A549 (cell line): ENCODE results near the gene MEF2D.

Source experiments
- CEBPB ChIP-seq, 2 experiments: fragments of >200 bp in 1 of 2; sonication (Bioruptor Twin) in 1 of 2; formaldehyde crosslinking in 1 of 2; IDR thresholded peaks; 2 replicates each; pipeline ENCODE4 v1.6.1; 2012 to 2016
- CHD4 ChIP-seq: fragments of 200-600 bp; sonication (generic); IDR thresholded peaks from 2 replicates; pipeline ENCODE4 v1.6.1; 2016; ENCODE audit warnings: antibody characterized with exemption, mild to moderate bottlenecking, borderline replicate concordance
- MAFK ChIP-seq: fragments of 450-650 bp; IDR thresholded peaks from 2 replicates; pipeline ENCODE4 v1.6.1; 2014; ENCODE audit not compliant: partially characterized antibody
- MAX ChIP-seq: IDR thresholded peaks from 2 replicates; pipeline ENCODE4 v1.6.1; 2012
- MAZ ChIP-seq: fragments of 150-350 bp; IDR thresholded peaks from 2 replicates; pipeline ENCODE4 v1.6.1; 2014; ENCODE audit warnings: antibody characterized with exemption, low read depth, low read length, borderline replicate concordance
- POLR2A ChIP-seq: IDR thresholded peaks from 2 replicates; pipeline ENCODE4 v1.6.1; 2012; ENCODE audit warnings: mild to moderate bottlenecking, low read length
- RAD21 ChIP-seq, 2 experiments: fragments of >200 bp in 1 of 2; sonication (Bioruptor Twin) in 1 of 2; formaldehyde crosslinking in 1 of 2; IDR thresholded peaks in 1 of 2; conservative IDR thresholded peaks in 1 of 2; 2 replicates in 1 of 2; 3 replicates in 1 of 2; pipeline ENCODE4 v1.6.1; 2012 to 2018; ENCODE audit warnings: inconsistent platforms in 1 of 2
- RCOR1 ChIP-seq: fragments of 150-350 bp; IDR thresholded peaks from 2 replicates; pipeline ENCODE4 v1.6.1; 2014; ENCODE audit warnings: antibody characterized with exemption, low read length, low read depth
- USF2 ChIP-seq: fragments of 450-650 bp; IDR thresholded peaks from 2 replicates; pipeline ENCODE4 v1.6.1; 2014; ENCODE audit warnings: antibody characterized with exemption
- TF ChIP-seq, protein P1 (sequence below): fragments of >200 bp; sonication (Bioruptor Twin); formaldehyde crosslinking; IDR thresholded peaks from 3 replicates; pipeline ENCODE4 v1.5.1; 2016
- TF ChIP-seq, protein P2 (sequence below): fragments of 200-600 bp; sonication (generic); IDR thresholded peaks from 2 replicates; pipeline ENCODE4 v1.6.1; 2016; ENCODE audit warnings: antibody characterized with exemption, mild to moderate bottlenecking, moderate library complexity
- TF ChIP-seq, protein P3 (sequence below): fragments of 150-350 bp; IDR thresholded peaks from 2 replicates; pipeline ENCODE4 v1.6.1; 2014; ENCODE audit warnings: low read depth, mild to moderate bottlenecking, low read length
- TF ChIP-seq, protein P4 (sequence below): IDR thresholded peaks from 2 replicates; pipeline ENCODE4 v1.6.1; 2012; ENCODE audit warnings: low read depth, borderline replicate concordance

DNA sequence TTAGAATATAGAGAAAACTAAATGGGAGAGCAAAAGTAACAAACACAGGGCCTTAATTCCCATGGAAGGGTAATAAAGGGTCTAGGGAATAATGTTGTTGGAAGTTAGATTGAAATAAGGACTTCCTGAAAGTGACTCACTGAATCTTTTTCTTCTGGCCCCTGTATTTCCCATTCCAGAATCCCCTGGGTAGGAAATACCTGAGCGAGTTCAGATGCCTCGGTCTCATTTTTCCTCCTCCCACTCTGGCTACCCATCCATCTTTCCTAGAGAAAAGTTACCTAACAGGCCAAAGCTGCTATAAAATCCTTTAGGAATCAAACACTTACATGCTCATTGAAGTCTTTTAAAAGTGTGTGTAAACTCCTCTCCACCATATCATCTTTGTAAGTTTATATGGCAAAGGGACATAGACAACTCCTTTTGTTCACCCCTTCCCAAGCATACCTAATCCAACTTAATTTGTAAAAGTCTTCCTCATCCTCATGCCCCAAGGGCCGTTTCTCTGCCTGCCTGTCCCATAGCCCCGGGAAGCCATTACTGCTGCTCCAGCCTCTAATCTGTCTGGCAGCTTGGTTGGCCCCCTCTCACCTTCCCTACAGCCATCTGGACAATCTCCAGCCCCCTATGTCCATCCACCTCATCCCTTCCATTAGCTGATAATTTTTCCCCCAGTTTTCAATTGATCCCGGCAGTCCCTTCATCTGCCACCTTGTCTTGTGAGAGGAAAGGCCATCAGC is 3.3 kb upstream of the MEF2D start:
- TF ChIP-seq CHD4 (no peak), CEBPB (IDR thresholded peaks at IDR 0.05) (no peak), MAZ (no peak), POLR2A (no peak), RAD21 (conservative IDR thresholded peaks at IDR 0.05 in 1 of 2, IDR thresholded peaks at IDR 0.05 in 1 of 2) (no peak), USF2 (no peak), MAX (no peak), RCOR1 (no peak), MAFK (no peak)
- TF ChIP-seq, protein P1, sequence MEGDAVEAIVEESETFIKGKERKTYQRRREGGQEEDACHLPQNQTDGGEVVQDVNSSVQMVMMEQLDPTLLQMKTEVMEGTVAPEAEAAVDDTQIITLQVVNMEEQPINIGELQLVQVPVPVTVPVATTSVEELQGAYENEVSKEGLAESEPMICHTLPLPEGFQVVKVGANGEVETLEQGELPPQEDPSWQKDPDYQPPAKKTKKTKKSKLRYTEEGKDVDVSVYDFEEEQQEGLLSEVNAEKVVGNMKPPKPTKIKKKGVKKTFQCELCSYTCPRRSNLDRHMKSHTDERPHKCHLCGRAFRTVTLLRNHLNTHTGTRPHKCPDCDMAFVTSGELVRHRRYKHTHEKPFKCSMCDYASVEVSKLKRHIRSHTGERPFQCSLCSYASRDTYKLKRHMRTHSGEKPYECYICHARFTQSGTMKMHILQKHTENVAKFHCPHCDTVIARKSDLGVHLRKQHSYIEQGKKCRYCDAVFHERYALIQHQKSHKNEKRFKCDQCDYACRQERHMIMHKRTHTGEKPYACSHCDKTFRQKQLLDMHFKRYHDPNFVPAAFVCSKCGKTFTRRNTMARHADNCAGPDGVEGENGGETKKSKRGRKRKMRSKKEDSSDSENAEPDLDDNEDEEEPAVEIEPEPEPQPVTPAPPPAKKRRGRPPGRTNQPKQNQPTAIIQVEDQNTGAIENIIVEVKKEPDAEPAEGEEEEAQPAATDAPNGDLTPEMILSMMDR, result no peak
- TF ChIP-seq, protein P2, sequence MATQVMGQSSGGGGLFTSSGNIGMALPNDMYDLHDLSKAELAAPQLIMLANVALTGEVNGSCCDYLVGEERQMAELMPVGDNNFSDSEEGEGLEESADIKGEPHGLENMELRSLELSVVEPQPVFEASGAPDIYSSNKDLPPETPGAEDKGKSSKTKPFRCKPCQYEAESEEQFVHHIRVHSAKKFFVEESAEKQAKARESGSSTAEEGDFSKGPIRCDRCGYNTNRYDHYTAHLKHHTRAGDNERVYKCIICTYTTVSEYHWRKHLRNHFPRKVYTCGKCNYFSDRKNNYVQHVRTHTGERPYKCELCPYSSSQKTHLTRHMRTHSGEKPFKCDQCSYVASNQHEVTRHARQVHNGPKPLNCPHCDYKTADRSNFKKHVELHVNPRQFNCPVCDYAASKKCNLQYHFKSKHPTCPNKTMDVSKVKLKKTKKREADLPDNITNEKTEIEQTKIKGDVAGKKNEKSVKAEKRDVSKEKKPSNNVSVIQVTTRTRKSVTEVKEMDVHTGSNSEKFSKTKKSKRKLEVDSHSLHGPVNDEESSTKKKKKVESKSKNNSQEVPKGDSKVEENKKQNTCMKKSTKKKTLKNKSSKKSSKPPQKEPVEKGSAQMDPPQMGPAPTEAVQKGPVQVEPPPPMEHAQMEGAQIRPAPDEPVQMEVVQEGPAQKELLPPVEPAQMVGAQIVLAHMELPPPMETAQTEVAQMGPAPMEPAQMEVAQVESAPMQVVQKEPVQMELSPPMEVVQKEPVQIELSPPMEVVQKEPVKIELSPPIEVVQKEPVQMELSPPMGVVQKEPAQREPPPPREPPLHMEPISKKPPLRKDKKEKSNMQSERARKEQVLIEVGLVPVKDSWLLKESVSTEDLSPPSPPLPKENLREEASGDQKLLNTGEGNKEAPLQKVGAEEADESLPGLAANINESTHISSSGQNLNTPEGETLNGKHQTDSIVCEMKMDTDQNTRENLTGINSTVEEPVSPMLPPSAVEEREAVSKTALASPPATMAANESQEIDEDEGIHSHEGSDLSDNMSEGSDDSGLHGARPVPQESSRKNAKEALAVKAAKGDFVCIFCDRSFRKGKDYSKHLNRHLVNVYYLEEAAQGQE, result no peak
- TF ChIP-seq, protein P3, sequence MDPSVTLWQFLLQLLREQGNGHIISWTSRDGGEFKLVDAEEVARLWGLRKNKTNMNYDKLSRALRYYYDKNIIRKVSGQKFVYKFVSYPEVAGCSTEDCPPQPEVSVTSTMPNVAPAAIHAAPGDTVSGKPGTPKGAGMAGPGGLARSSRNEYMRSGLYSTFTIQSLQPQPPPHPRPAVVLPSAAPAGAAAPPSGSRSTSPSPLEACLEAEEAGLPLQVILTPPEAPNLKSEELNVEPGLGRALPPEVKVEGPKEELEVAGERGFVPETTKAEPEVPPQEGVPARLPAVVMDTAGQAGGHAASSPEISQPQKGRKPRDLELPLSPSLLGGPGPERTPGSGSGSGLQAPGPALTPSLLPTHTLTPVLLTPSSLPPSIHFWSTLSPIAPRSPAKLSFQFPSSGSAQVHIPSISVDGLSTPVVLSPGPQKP, result no peak
- TF ChIP-seq, protein P4, sequence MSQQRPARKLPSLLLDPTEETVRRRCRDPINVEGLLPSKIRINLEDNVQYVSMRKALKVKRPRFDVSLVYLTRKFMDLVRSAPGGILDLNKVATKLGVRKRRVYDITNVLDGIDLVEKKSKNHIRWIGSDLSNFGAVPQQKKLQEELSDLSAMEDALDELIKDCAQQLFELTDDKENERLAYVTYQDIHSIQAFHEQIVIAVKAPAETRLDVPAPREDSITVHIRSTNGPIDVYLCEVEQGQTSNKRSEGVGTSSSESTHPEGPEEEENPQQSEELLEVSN, result no peak
